Colonic mucosa (tissue), 4 donors: Measurements from ENCODE around the gene ARAP2. TPM values are rescaled to one million over a fixed set of nuclear protein-coding genes. Genes with fewer than 3 reads are reported as not detected.
A peak's percentile ranks its signal among the peaks of the same experiment; 100 is the strongest.

Source experiments
- DNase-seq: peaks from one replicate; pipeline ENCODE4 v3.0.0-alpha.2; 2020
- H3K27ac ChIP-seq: fragments of 200-600 bp; one replicate; pipeline ENCODE4 v1.8.0; 2021
- H3K27me3 ChIP-seq: fragments of 200-600 bp; one replicate; pipeline ENCODE4 v1.8.0; 2021
- H3K36me3 ChIP-seq: fragments of 200-600 bp; one replicate; pipeline ENCODE4 v1.8.0; 2021
- H3K4me1 ChIP-seq: fragments of 200-600 bp; one replicate; pipeline ENCODE4 v1.8.0; 2021; ENCODE audit warnings: mild to moderate bottlenecking
- H3K4me3 ChIP-seq: fragments of 200-600 bp; one replicate; pipeline ENCODE4 v1.8.0; 2021
- H3K9ac ChIP-seq, 2 donors: one replicate each; pipeline ENCODE4 v1.7.0; 2013; ENCODE audit warnings: control low read depth in 2 of 2, low read depth in 2 of 2, low read length in 2 of 2
- H3K9me3 ChIP-seq: fragments of 200-600 bp; one replicate; pipeline ENCODE4 v1.8.0; 2021
- CTCF ChIP-seq: fragments of 200-600 bp; IDR thresholded peaks from one replicate; pipeline ENCODE4 v1.8.0; 2022; ENCODE audit warnings: antibody characterized with exemption, mild to moderate bottlenecking
- intact Hi-C: fragments of 100-400 bp; cut with DNase I; formaldehyde crosslinking; loops from one replicate; pipeline ENCODE4 v1.14.1; 2022
- total RNA-seq, 2 donors: library from RNA; stranded (reverse); fragmentation: NEBNext Ultra II Directional in 1 of 2; extraction: Animal tissue kit (Norgen Biotek cat#: 25700) in 1 of 2; gene quantifications; one replicate each; pipeline ENCODE4 v1.2.1, GENCODE V29; 2021
- donor health status: healthy.
- donor health status: DM: no; HTN: no; CAD: no.
- donor health status: DM: no; HTN: no; CAD: no.

ARAP2 gene
- total RNA-seq, 2 donors from 2014 or later: 10.7 to 19.3 TPM

- TF ChIP-seq CTCF: no peak
- H3K27ac ChIP-seq: peak overlapping the region; percentile 2
- intact Hi-C loops: no loop called here
- no peak overlapping the region for H3K9ac ChIP-seq
- no peaks in the 10 kb centered on the region for H3K4me1 ChIP-seq
- no peaks in the 10 kb centered on the region for H3K36me3 ChIP-seq
- no peaks in the 10 kb centered on the region for H3K27me3 ChIP-seq
- no peak overlapping the region for H3K4me3 ChIP-seq
- no peaks in the 10 kb centered on the region for H3K9me3 ChIP-seq
- DNase-seq: no peak
Observed at GRCh38 chr4:36286481-36286871, 42.2 kb upstream of the ARAP2 start.

- peak; percentile 27 for DNase-seq
- no peak overlapping the region for H3K4me3 ChIP-seq
- no peaks in the 10 kb centered on the region for H3K9me3 ChIP-seq
- no peaks in the 10 kb centered on the region for H3K27me3 ChIP-seq
- intact Hi-C loops: no loop called here
- H3K27ac ChIP-seq: peak overlapping the region; percentile 2
- TF ChIP-seq CTCF: no peak
- no peaks in the 10 kb centered on the region for H3K4me1 ChIP-seq
- no peaks in the 10 kb centered on the region for H3K36me3 ChIP-seq
- no peak overlapping the region for H3K9ac ChIP-seq
Observed at GRCh38 chr4:36285784-36286480, 41.6 kb upstream of the ARAP2 start.

DNA sequence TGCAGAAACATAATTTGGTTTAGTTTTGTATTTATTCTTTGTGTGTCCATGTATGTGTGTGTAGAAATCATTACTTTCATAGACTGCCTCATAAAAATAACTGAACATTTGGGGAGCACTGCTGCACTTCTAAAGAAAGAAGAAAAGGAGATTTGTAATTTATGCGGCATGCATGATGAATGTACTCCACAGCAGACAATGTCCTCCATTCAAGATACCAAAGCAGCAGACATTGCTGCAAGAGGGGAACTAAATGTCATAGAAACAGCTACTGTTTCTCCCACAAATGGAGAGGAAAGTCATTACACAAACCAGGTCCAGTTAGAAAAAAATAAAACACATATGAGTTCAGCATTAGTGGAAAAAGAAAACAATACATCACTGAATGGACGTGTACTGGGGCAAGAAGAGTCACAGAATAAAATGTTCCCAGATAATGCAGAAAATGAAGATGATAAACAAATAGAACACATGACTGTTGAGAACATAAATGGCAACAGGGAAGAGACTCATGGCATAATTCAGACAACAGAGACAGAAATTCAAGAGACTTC lies 39.7 kb upstream of the ARAP2 start:
- H3K27ac ChIP-seq: no peak overlapping the region
- TF ChIP-seq CTCF: no peak
- no peak for DNase-seq
- H3K9me3 ChIP-seq: no peaks in the 10 kb centered on the region
- no peaks in the 10 kb centered on the region for H3K27me3 ChIP-seq
- no peak overlapping the region for H3K4me3 ChIP-seq
- H3K9ac ChIP-seq: no peak overlapping the region
- no peaks in the 10 kb centered on the region for H3K36me3 ChIP-seq
- intact Hi-C loops: no loop called here
- H3K4me1 ChIP-seq: no peaks in the 10 kb centered on the region

DNA sequence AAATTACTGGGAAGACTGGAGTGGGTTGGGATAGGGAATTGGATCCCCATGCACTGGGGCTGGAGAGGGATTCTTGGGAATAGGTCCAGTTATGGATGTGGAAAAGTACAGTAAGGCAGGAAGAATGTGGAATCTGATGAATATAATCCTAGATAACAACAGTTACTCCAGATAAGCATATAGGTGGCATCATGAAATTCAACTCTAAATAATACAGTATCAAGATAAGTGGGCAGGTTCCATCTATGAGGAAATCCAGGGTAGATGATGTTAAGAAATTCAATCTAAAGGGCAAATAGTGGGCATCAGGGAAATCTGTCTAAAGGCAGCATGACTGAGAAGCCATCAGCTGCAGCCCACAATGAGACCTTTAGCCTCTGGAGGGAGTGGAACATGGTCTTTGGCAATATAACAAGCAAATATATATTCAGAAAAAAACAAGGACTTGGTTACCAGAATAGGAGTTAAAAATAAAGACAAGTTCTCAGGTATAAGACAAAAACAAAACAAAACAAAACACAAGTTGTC lies 38.3 kb upstream of the ARAP2 start:
- H3K27me3 ChIP-seq: no peaks in the 10 kb centered on the region
- H3K9ac ChIP-seq: no peak overlapping the region
- intact Hi-C loops: no loop called here
- TF ChIP-seq CTCF: no peak
- no peak for DNase-seq
- no peaks in the 10 kb centered on the region for H3K36me3 ChIP-seq
- no peaks in the 10 kb centered on the region for H3K9me3 ChIP-seq
- H3K4me1 ChIP-seq: no peaks in the 10 kb centered on the region
- no peak overlapping the region for H3K27ac ChIP-seq
- H3K4me3 ChIP-seq: no peak overlapping the region

GRCh38 chr4:36281384-36282106 lies 37.2 kb upstream of the ARAP2 start, which contains the start of gene DTHD1:
TSS of gene DTHD1 (plus strand) at chr4:36281616. CDS start at chr4:36281759, 143 bp downstream.
- intact Hi-C loops: no loop called here
- no peak within 1 kb of the TSS for H3K27ac ChIP-seq
- DNase-seq: no peak
- no peak for TF ChIP-seq CTCF
- no peaks in the 10 kb centered on the region for H3K4me1 ChIP-seq
- H3K9ac ChIP-seq: no peak within 1 kb of the TSS
- no peak within 1 kb of the TSS for H3K4me3 ChIP-seq
- H3K9me3 ChIP-seq: no peaks in the 10 kb centered on the region
- no peaks in the 10 kb centered on the region for H3K27me3 ChIP-seq
- no peaks in the 10 kb centered on the region for H3K36me3 ChIP-seq
